Measurements from ENCODE around the gene YKT6.
"Not testable (repeated sequence)": the region's sequence is repeated elsewhere in the genome, so short reads cannot be mapped to it uniquely, and the experiment has no call there.

Gene YKT6

DNA sequence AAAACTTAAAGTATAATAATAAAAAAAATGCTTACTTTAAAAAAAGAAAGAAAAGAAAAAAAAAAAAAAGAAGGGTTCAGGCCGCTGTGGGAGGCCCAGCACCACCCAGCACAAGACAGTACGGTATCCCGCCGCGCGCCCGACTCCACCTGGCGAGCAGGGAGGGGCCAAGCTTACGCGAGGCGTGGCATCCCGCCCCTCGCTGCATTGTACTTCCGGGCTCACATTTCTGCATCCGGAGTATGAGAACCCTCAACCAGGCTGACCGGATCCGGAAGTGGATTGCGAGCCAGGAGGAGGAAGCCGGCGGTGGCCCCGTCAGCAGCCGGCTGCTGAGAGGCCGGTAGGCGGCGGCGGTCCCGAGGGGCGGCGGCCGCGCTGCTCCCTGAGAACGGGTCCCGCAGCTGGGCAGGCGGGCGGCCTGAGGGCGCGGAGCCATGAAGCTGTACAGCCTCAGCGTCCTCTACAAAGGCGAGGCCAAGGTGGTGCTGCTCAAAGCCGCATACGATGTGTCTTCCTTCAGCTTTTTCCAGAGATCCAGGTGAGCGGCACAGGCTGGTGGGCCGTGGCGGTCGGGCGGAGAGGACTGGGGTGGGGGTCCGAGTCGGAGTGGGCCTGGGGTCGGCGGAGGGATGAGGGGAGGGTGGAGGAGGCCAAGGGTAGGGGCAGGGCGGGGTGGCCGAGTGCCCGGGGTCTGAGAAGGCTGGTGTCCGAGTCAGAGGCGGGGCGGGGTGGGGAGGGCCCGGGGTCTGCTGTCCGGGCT, at the start of gene YKT6:
Gene YKT6, plus strand, starts transcription at position 280 of the 763 bp plus-strand sequence. Its CDS starts 158 bp downstream, at position 438.
- DNase-seq, result peak; percentile 98

DNA sequence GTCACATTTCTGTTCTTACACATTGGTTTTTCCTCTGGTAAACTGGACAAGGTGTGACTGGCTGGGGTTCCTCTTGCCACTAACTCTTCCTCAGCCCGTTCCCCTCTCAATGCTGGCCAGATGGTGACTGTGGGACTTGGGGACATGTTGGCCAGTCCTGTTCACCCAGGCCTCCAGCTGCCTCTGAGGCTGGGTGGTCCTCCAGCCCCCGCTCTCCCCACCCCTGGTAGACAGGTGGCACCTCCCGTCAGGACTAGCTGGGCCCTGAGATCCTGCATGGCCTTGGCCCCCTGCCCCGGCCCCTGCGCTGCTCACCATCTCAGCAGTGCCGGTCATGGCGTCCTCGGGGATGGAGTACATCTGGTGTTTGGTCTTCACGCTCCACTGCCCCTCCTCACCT, 48.8 kb upstream of the YKT6 start:
- DNase-seq, result no peak

DNA sequence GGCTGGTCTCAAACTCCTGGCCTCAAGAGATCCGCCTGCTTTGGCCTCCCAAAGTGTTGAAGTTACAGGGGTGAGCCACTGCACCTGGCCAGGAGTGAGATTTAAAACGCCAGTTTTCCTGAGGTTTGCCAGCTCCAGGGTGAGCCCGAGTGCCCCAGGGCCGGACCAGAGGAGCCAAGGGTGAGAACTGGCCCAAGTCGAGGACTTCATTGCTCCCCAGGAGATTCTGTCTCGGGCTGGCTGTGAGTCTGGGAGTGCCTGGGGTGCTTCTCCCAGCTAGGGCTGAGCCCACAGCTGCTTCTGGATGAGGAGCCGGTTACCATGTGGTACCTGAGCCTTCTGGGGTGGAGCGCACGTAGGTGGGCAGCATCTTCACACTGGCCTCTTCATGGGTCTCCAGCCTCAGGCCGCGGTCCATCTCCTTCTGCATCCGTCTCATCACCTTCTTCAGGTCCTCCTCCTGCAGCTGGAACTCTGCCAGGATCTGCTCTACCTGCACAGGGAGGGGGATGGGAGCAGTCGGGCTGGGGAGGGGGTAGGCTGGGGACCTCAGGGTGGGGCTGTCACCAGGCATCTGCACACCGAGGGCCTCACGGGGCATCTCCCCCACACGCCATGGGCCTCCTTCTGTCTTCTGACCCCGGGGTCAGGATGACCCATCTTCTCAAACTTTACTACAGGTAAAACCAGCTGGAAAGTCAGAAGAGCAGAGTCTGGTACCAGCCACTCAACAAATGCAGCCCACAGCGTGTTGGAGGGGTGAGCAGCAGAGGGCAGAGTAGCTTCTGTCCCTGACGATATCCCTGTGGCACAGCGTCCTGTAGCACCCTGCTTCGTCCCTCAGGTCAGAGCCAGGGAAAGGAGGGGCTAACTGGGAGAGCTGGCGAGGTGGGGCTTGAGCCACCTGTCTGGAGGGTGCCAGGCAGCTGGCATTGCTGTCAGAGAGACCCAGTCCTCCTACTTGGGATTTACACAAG, 47.5 kb upstream of the YKT6 start:
- no peak for DNase-seq

DNA sequence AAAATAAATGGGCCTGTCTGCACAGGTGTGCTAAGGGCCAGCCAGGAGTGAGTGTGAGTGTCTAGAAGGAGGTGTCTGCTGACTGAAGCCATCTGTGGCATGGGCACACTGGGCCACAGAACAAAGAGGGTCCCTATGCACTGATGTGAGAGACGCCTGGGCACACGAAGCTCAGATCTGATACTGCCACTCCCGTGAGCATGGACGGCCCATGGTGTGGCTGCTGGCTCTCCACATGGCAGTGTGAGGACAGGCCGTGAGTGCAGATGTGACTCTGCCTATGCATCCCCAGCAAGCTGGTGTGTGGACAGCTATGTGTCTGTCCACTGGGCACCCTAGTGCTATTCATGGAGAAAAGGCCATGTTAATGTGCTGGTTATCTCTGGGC, 46.8 kb upstream of the YKT6 start:
- no peak for DNase-seq

DNA sequence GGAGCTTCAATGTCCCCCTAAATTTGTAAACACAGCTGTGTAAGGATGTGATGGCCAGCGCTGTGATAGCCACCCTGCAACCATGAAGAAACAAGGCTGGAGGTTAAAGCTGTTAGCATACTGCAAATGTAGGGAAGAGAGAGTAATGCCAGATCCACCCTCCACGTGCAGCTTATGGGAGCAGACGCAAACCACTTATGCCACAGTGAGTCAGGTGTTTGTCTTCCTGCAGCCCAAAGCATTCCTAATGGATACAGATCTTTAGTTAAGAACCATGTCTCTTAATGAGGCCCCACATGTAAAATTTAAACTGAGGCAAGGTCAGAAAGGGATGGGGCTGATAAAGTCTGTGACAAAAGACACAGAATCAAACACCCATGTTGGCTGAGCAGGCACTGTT, 46.1 kb upstream of the YKT6 start:
- DNase-seq, result no peak

DNA sequence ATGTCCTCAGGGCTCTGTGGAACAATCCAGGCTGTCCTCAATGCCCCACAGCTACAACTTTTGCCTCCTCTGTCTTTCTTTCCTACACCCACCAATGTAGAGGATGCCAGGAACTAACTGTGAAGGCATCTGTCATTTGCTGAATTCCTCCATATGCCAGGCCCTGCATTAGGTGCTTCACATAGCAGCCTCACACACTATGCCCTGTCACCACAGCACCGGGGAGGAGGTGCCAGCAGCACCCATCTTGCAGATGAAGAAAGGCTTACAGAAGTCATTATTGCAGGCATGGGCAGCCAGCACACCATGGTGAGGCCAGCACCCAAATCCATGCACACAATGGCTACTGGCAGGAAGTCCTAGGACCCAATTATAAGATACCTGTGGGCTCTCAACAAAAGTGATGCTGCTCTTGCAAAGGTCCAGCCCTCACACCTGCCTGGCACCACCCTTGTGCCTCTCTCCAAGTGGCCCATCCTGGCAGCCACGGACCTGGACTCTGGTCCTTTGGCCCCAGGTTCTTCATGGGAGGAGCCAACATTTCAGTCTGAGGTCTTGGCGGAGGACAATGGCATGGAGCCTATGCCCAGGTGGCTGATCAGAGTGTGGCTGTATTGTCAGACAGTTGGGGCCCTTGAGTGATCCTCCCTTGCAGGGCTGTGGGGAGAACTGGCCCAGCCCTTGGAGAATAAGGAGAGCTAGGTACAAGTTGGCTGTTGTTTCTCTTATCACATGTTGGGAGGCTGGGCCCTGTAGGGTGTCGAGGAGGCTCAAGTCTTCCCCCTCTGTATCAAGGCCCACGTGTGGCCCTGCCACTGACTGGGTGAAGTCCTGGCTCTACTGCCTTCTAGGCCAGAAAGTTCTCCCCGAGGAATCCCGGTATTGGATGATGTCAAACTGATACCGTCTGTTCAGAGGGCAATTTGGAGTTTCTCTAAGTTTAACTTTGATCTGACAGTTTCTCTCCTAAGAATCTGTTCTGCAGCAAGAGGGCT, 45.3 kb upstream of the YKT6 start:
- DNase-seq, result no peak

DNA sequence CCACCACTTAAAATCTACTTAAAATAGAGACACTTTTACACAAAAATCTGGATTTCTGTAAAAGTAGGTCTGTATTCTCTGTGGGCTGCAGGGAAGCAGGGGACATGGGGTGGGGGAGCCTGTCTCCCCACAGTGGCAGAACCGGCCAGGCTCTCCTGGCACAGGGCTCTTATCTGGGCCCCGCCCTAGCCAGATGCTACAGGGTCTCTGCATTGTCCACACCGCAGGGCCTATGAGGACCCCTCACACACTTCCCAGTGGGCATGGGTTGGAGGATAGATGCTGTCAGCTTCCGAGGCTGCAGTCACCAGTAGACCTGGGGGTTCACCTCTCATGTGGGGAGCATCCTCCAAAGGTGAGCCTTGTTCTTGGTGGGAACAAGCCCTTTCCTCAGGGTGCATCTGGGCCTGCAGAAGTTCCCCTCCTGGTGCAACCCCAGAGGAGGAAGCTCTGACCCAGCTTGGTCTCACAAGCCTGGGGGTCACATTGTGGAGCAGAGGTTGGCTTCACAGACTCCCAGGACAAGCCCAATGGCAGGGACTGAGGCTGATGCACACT, 44.2 kb upstream of the YKT6 start:
- DNase-seq, result no peak

DNA sequence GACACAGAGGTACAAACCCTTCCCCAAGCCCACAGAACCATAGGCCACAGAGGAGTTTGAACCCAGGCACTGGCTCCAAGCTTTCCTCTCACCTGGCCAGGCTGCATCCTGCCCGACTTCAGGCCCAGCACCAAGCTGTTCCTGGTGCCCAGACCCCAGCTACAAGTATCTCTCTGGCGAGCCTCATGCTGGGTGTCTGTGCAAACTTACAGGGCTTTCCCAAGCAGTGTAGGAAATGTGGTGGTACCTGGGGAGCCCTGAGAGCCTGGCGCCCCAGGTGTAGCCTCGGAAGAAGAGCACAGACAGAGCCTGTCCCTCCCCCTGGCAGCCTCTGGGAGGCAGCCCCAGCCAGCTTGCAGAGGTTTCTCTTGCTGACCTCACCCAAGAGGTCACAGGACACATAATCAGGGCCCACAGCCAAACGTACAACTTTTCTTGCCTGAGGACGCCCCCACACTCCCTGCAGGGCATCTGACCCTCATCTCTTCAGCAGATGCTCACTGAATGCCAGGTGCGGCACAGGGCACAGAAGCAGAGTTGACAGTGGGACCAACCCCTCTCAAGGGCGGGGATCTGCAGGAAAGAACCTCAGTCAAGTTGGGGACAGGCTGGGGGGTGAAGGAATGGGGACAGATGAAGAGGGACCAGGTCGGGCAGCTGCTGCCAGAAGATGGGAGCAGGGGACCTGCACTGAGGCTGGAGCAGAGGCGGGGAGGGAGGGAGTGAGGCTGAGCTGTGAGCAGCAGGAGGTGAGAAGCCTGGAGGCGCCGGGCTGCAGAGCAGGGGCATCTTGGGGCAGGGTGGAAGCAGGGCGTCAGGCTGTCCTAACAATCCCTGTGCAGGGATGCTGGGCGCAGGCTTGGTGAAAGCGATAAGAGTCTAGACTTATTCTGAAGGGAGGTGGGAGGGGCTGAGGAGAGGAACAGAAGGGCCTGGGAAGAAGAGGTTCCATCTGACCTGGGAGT, 43.4 kb upstream of the YKT6 start:
- DNase-seq, result no peak

DNA sequence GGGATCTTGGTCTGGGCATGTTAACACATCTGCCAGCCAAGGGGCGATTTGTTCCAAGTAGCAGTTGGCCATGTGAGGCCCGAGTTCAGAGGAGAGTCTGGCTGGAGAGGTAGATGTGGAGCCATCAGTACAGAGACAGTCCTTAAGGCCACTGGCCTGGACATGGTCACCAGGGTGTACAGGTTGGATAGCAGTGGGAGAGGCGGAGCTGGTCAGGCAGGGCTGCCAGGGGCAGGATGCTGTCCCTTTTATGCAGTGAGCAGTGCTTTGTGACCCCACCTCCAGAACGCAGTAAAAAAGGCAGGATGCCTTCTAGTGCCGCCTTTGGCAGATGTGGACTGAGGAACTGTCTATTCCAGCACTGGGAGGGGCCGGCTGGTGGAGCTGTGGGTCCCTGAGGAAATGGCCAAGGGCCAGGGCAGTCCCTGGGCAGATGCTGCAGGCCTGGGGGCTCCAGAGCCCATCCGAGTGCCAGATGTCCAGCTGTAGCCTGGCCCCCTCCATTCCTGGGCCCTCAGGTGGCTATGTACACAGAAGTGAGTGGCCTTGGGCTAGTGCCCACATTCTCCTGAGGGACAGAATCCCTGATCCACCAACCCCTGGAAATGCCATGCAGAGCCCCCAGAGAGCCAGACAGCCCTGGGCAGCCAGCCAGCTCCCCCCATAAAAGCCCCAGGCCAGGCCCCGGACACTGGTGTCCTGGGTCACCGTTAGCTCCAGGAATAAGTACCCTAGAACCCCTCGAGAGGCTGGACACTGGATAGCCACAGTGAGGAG, 42.5 kb upstream of the YKT6 start:
- no peak for DNase-seq

DNA sequence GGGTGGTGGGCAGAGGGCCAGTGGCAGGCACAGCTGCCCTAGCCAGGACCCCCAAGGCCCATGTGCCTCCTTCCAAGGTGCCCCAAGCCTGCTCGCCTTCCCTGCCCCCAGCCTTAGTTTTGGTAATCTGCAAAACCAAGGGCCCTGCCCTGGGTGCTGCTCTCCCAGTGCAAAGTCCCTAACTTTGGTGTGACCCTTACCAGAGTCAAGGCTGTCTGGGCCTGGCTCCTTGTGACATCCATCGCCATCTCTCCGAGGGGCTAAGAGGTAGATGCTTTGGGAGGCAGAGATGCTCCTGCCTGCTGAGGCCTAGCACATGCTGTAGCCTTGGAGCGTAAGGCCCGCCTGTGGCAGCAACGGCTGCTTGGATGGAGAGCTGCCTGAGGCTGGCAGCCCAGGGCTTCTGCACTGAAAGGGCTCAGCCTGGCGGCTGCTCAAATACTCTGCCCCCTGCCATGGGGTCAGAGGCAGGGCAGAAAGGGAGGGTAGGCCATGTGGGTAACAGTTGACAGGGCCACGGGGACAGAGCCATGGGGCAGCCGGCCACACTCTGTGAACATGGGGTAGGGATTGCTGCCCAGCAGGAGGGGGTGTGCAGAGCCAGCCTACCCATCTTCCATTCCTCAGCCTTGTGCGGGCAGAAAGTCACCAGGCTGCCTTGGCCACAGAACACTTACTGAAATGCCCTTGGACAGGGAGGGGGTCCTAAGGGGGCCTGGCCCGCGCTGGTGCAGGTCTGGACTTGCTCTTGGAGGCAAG, 41.7 kb upstream of the YKT6 start:
- DNase-seq, result no peak

DNA sequence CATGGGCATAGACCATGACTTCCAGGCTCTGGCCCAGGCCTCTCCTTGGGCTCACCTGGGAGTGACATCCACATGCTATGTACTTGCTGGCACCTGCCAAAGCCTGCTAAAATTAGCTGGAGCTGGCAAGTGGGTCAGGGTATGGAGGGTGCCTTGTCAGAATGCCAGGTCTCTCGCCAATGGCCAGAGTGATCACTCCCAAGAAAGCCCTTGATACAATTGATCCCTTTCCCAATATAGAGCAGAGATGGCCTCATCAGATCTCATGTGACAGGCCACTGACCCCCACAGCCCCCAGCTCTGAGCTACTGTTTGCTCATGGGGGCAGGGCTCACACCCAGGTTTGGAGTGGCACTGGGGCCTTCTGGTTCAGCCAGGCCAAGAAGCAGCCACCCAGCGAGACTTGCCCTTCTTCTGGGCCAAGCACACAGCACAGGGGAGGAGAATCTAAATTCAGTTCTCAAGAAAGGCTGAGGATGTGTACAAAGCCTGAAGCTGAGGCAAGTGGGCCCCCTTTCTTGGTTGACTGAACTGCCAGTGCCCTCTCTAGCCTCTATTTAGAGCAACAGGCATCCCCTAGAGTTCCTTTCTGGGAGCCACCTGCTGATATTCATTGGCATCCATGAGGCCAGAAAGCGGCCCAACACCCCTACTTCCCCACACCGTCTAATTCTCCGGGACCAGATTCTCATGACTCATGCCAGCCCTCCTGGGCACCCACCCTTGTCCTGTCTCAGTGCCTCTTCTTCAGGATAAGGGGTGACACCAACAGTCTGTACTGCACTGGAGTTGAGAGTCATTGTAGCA, 40.8 kb upstream of the YKT6 start:
- DNase-seq, result no peak

DNA sequence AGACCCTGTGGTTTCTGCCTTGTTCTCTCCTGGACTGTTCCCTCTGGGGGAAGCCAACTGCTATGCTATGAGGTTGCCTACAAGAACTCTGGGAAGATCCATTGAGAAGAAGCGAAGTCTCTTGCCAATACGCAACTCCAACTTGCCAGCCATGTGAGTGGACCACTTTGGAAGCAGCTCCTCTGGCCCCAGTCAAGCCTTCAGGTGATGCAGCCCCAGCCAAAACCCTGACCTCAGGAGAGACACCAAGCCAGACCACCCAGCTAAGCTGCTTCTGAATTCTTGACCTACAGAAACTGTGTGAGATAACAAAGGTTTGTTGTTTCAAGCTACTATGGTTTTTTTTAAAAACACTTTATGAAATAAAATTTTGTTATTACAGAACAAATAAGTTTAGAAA, 39.4 kb upstream of the YKT6 start:
- no peak for DNase-seq

DNA sequence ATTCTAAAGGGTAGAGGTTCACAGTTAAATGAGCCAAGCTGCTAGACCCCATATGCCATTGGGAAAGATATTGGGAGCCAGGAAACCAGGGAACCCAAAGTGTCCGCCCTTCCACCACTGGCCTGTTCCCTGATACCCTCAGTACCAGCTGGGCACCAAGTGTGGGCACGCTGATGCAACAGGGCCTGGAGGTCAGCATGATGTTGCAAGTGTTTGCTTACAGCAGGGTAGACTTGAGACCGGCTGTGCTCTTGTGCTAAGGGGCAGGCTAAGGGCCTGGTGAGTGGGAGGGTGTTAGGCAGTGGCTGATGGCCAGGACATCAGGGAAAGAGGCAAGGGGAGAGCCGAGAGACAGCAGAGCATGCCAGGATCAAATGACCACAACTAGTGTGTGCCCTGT, 38.6 kb upstream of the YKT6 start:
- DNase-seq, result no peak

DNA sequence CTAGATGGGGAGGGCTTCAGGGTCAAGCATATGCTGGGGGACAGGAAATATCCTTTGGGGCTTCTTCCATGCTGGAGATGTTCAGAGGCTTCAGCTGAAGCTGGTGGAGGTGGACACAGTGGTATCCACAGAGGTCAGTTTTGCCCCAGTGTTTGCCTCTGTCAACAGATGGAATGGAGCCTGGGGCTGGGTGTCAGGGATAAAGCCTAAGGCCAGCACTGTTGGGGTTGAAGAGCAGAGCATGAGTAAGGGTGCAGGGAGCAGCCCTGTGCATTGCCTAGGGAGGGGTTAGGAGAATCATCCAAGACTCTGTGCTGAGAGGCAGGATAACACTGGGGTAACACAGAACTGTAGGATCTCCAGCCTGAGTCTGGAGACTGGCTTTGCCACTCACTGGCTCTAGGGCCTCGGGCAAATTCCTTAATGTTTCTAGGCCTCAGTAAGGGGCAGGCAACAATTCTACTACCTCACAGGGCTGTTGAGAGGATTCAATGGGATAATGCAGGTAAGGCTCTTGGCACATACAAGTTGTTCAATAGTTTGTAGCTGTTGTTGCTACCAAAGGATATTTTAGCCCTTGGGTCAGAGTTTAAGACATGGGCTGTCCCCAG, 37.9 kb upstream of the YKT6 start:
- no peak for DNase-seq

DNA sequence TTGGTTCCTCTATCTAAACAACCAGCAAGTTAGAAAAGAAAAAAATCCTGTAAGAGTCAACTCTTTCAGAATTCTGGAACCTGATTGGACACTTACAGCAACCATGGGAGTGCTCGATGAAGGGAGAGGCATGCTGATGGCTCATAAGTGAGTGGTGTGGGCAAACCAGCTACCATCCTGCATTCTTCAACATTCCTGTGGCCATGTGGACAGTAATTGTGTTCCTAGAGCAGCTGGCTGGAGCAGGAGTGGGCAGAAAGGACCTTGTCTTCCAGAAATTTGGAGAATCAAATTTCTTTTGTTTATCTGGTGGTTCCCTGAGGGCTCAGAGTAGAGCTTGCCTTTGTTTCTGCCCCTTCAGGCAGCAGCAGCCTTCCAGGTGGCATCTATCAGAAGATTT, 37.2 kb upstream of the YKT6 start:
- peak; percentile 20 for DNase-seq

DNA sequence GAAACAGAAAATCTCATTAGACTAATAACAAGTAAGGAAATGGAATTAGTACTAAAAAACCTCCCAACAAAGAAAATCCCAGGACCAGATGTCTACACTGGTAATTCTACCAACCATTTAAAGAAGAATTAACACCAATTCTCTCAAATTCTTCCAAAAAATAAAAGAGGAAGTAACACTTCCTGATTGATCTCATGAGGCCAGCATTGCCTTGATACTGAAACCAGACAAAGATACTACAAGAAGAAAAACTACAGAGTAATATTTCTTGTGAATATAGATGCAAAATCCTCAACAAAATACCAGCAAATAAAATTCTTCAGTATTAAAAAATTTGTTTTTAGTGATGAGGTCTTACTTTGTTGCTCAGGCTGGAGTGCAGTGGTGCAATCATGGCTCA, 32.9 kb upstream of the YKT6 start:
- DNase-seq, result no peak

DNA sequence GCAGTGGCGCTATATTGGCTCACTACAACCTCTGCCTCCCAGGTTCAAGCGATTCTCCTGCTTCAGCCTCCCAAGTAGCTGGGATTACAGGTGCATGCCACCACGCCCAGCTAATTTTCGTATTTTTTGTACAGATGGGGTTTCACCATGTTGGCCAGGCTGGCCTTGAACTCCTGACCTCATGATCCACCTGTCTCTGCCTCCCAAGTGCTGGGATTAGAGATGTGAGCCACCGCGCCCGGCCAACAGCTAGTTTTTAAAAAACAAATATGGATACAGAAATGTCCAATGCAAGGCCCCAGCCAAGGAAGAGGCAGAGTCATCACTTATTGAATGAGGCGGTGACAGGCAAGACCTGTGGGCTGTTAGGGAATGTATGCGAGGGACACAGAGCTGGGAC, 28.9 kb upstream of the YKT6 start:
- DNase-seq, result not testable (repeated sequence)

DNA sequence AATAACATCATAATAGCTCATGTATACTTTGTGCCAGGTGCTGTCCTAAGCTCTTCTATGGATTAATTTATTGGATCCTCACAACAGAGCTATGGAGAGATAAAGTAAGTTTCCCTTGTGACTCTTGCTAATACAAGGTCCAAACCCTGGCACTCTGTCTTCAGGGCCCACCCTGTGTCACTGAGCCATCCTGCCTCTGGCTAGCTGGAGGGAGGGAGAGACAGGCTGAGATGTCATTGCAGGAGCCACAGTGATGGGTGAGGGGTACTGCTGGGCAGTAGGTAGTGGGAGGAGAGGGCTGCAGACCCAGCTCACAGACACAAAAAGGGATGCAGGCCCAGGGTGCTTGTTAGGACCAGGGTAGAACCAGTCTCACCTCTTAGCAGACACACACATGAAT, 28.4 kb upstream of the YKT6 start:
- no peak for DNase-seq

All from COR-L47 (cell line).